Cardiac muscle cell (in vitro differentiated cells and primary cell): Measurements from ENCODE around the gene APBB3. TPM values are rescaled to one million over a fixed set of nuclear protein-coding genes. Genes with fewer than 3 reads are reported as not detected.

ENCODE experiments used
- DNase-seq, 2 donors: peaks; one replicate each; pipeline versions ENCODE4 v3.0.0 to v3.0.0-alpha.2; 2010 to 2017; ENCODE audit warnings: low read depth in 1 of 2, low spot score in 1 of 2
- H3K27ac ChIP-seq: fragments of 200-600 bp; sonication (generic); 2 replicates; pipeline ENCODE4 v1.5.1; 2016
- H3K27me3 ChIP-seq: fragments of 200-600 bp; sonication (generic); 2 replicates; pipeline ENCODE4 v1.6.0; 2016; ENCODE audit warnings: control low read depth
- H3K36me3 ChIP-seq: fragments of 200-600 bp; sonication (generic); 2 replicates; pipeline ENCODE4 v1.5.1; 2016; ENCODE audit warnings: control low read depth
- H3K4me1 ChIP-seq: fragments of 200-600 bp; sonication (generic); 2 replicates; pipeline ENCODE4 v1.8.1; 2017; ENCODE audit warnings: low read depth, mild to moderate bottlenecking, mixed run types
- H3K4me3 ChIP-seq: fragments of 200-600 bp; sonication (generic); 2 replicates; pipeline ENCODE4 v1.5.1; 2016; ENCODE audit warnings: mild to moderate bottlenecking
- H3K9me3 ChIP-seq: fragments of 200-600 bp; sonication (generic); 2 replicates; pipeline ENCODE4 v1.5.1; 2017; ENCODE audit warnings: low read depth, mild to moderate bottlenecking, control low read depth
- CTCF ChIP-seq: IDR thresholded peaks from 2 replicates; pipeline ENCODE4 v1.5.1; 2012; ENCODE audit warnings: low read depth, mild to moderate bottlenecking, low read length
- polyA plus RNA-seq: library from polyadenylated mRNA; unstranded; fragments of >200 nt; fragmentation: Nextera tagmentation; extraction: Ambion mirVana; gene quantifications from 2 replicates; pipeline ENCODE4 v1.2.1, GENCODE V29; 2016
- total RNA-seq: library from RNA; depleted of rRNA; stranded (reverse); fragments of >200 nt; gene quantifications from 2 replicates; pipeline ENCODE4 v1.2.3, GENCODE V29; 2016

APBB3 gene
- total and polyA plus RNA-seq, 2 experiments from 2014 or later = 45.4 to 61.8 TPM

- Histone ChIP-seq H3K4me3 (peak within 1 kb of the TSS; percentile 25), H3K9me3 (no peaks in the 10 kb centered on the region), H3K27me3 (no peaks in the 10 kb centered on the region), H3K4me1 (peaks cover 14% of the 10 kb centered on the region), H3K27ac (peak within 1 kb of the TSS; percentile 77), H3K36me3 (peaks cover 22% of the 10 kb centered on the region)
- peak; percentile 63 for TF ChIP-seq CTCF
- DNase-seq = peak; percentile 97 to 99
These were observed 16.7 kb downstream of the APBB3 start, which contains the start of gene EIF4EBP3 for GRCh38 chr5:140547508-140548299. Gene EIF4EBP3 (plus strand): TSS chr5:140547662. CDS start chr5:140547738, 76 bp downstream.

GRCh38 chr5:140546851-140547507, 17.4 kb downstream of the APBB3 start:
- Histone ChIP-seq H3K4me3 (peak overlapping the region; percentile 25), H3K36me3 (peaks cover 24% of the 10 kb centered on the region), H3K27me3 (no peaks in the 10 kb centered on the region), H3K4me1 (peaks cover 14% of the 10 kb centered on the region), H3K27ac (peak overlapping the region; percentile 77), H3K9me3 (no peaks in the 10 kb centered on the region)
- DNase-seq = no peak
- no peak for TF ChIP-seq CTCF

GRCh38 chr5:140545606-140546005, 18.8 kb downstream of the APBB3 start:
- peaks cover 14% of the 10 kb centered on the region for H3K4me1 ChIP-seq
- DNase-seq = no peak
- H3K36me3 ChIP-seq = peaks cover 29% of the 10 kb centered on the region
- H3K27me3 ChIP-seq = no peaks in the 10 kb centered on the region
- no peak for TF ChIP-seq CTCF
- no peak overlapping the region for H3K27ac ChIP-seq
- no peaks in the 10 kb centered on the region for H3K9me3 ChIP-seq
- H3K4me3 ChIP-seq = no peak overlapping the region

- no peak for TF ChIP-seq CTCF
- H3K27ac ChIP-seq = no peak overlapping the region
- no peak for DNase-seq
- no peaks in the 10 kb centered on the region for H3K27me3 ChIP-seq
- no peaks in the 10 kb centered on the region for H3K9me3 ChIP-seq
- H3K4me1 ChIP-seq = peaks cover 14% of the 10 kb centered on the region
- peaks cover 27% of the 10 kb centered on the region for H3K36me3 ChIP-seq
- no peak overlapping the region for H3K4me3 ChIP-seq
These were observed 19.4 kb downstream of the APBB3 start for GRCh38 chr5:140544986-140545385.

GRCh38 chr5:140542972-140543371, 21.4 kb downstream of the APBB3 start:
- no peak overlapping the region for H3K4me3 ChIP-seq
- H3K4me1 ChIP-seq = peaks cover 10% of the 10 kb centered on the region
- DNase-seq = no peak
- H3K27ac ChIP-seq = no peak overlapping the region
- TF ChIP-seq CTCF = no peak
- no peaks in the 10 kb centered on the region for H3K27me3 ChIP-seq
- H3K9me3 ChIP-seq = no peaks in the 10 kb centered on the region
- peaks cover 44% of the 10 kb centered on the region for H3K36me3 ChIP-seq
